H1 (cell line): ENCODE results near the gene FAM204A. TPM values are rescaled to one million over a fixed set of nuclear protein-coding genes. Genes with fewer than 3 reads are reported as not detected.

Source experiments
- CTCF ChIA-PET: fragments of 300-600 bp; sonication (Branson Sonifier 250); formaldehyde crosslinking; loops from one replicate; lab custom pipeline; 2021; ENCODE audit not compliant: partially characterized antibody; lab: Charles Lee
- POLR2A ChIA-PET: fragments of 300-600 bp; sonication (Branson Sonifier 250); formaldehyde crosslinking; loops from one replicate; lab custom pipeline; 2021; ENCODE audit warnings: inconsistent platforms; ENCODE audit not compliant: partially characterized antibody; lab: Charles Lee
- DNase-seq, 2 experiments: peaks; one replicate each; pipeline versions ENCODE4 v3.0.0 to v3.0.0-alpha.2; 2010 to 2022; ENCODE audit warnings: low spot score in 2 of 2, low read depth in 1 of 2, mixed read lengths in 1 of 2
- FAIRE-seq: peaks from 2 replicates; lab custom pipeline; 2011; peaks lifted over from hg19 to GRCh38; lab: Jason Lieb, UNC
- H2AFZ ChIP-seq: 2 replicates; pipeline ENCODE4 v1.8.1; 2012; ENCODE audit warnings: low read length, inconsistent platforms
- H2AK5ac ChIP-seq: 2 replicates; pipeline ENCODE4 v1.6.1; 2013; ENCODE audit warnings: low read depth, low read length
- H2BK120ac ChIP-seq: replicated peaks from 2 replicates; pipeline ENCODE3; 2013; ENCODE audit warnings: low read depth, low read length, inconsistent platforms
- H2BK12ac ChIP-seq: 2 replicates; pipeline ENCODE4 v1.6.1; 2013; ENCODE audit warnings: low read depth, low read length
- H2BK15ac ChIP-seq: 2 replicates; pipeline ENCODE4 v1.6.1; 2013; ENCODE audit warnings: low read length
- H2BK20ac ChIP-seq: 2 replicates; pipeline ENCODE4 v1.6.1; 2013; ENCODE audit warnings: low read length
- H2BK5ac ChIP-seq: 2 replicates; pipeline ENCODE4 v1.6.1; 2013; ENCODE audit warnings: low read depth, low read length
- H3K14ac ChIP-seq: 2 replicates; pipeline ENCODE4 v1.6.1; 2013; ENCODE audit warnings: inconsistent platforms; ENCODE audit not compliant: insufficient read length
- H3K18ac ChIP-seq: 2 replicates; pipeline ENCODE4 v1.6.1; 2013; ENCODE audit warnings: low read length; ENCODE audit errors: extremely low read depth
- H3K23ac ChIP-seq: 2 replicates; pipeline ENCODE4 v1.6.1; 2013; ENCODE audit warnings: inconsistent platforms; ENCODE audit not compliant: insufficient read length
- H3K23me2 ChIP-seq: 2 replicates; pipeline ENCODE4 v1.6.1; 2013; ENCODE audit warnings: low read depth, low read length
- H3K27ac ChIP-seq: 2 replicates; pipeline ENCODE4 v1.6.1; 2011; ENCODE audit warnings: low read depth, low read length, inconsistent platforms
- H3K27me3 ChIP-seq, 4 experiments: replicated peaks in 1 of 4; 1 replicate in 1 of 4; 2 replicates in 3 of 4; pipeline versions ENCODE4 v1.6.1 to v1.8.1; 2011 to 2013; ENCODE audit warnings: low read length in 3 of 4, mild to moderate bottlenecking in 3 of 4, inconsistent platforms in 2 of 4, mixed read lengths in 2 of 4, moderate library complexity in 1 of 4; ENCODE audit not compliant: control insufficient read depth in 3 of 4, insufficient read depth in 3 of 4; ENCODE audit errors: extremely low read depth in 1 of 4
- H3K36me3 ChIP-seq, 4 experiments: 2 replicates each; pipeline versions ENCODE4 v1.6.1 to v1.8.1; 2011 to 2013; ENCODE audit warnings: mild to moderate bottlenecking in 4 of 4, low read length in 3 of 4, moderate library complexity in 2 of 4, control low read depth in 1 of 4, inconsistent platforms in 1 of 4; ENCODE audit not compliant: insufficient read depth in 4 of 4, control insufficient read depth in 2 of 4
- H3K4ac ChIP-seq: replicated peaks from 2 replicates; pipeline ENCODE3; 2013; ENCODE audit warnings: low read length, low read depth, mixed read lengths, inconsistent platforms; ENCODE audit not compliant: insufficient read length
- H3K4me1 ChIP-seq, 4 experiments: replicated peaks in 1 of 4; 1 replicate in 1 of 4; 2 replicates in 3 of 4; pipeline versions ENCODE4 v1.6.1 to v1.8.1; 2011 to 2013; ENCODE audit warnings: low read length in 3 of 4, inconsistent platforms in 2 of 4, mixed read lengths in 1 of 4; ENCODE audit not compliant: insufficient read depth in 4 of 4, control insufficient read depth in 3 of 4
- H3K4me2 ChIP-seq, 2 experiments: 2 replicates each; pipeline versions ENCODE4 v1.6.1 to v1.8.1; 2011 to 2013; ENCODE audit warnings: low read depth in 2 of 2, low read length in 2 of 2, control low read depth in 1 of 2, inconsistent platforms in 1 of 2, mild to moderate bottlenecking in 1 of 2; ENCODE audit not compliant: insufficient read depth in 1 of 2
- H3K4me3 ChIP-seq, 4 experiments: fragments of 200-600, 300-600 bp in 1 of 4; sonication (generic), shearing (Covaris generic), sonication (Bioruptor Twin) in 1 of 4; 2 replicates each; pipeline versions ENCODE4 v1.5.1 to v1.8.1; 2011 to 2016; ENCODE audit warnings: low read length in 4 of 4, low read depth in 3 of 4, control low read depth in 2 of 4, inconsistent platforms in 2 of 4, mild to moderate bottlenecking in 2 of 4, mixed read lengths in 1 of 4, moderate library complexity in 1 of 4; ENCODE audit not compliant: insufficient read depth in 2 of 4; ENCODE audit errors: extremely low read depth in 1 of 4
- H3K56ac ChIP-seq: replicated peaks from 2 replicates; pipeline ENCODE3; 2013; ENCODE audit warnings: low read depth, mild to moderate bottlenecking, mixed read lengths, low read length, inconsistent platforms; ENCODE audit not compliant: insufficient read length
- H3K79me1 ChIP-seq: 2 replicates; pipeline ENCODE4 v1.6.1; 2013; ENCODE audit warnings: low read depth, low read length, control low read depth
- H3K79me2 ChIP-seq, 2 experiments: 2 replicates each; pipeline versions ENCODE4 v1.6.1 to v1.8.1; 2012 to 2013; ENCODE audit warnings: low read length in 2 of 2, mild to moderate bottlenecking in 2 of 2, inconsistent platforms in 1 of 2; ENCODE audit not compliant: insufficient read depth in 2 of 2, control insufficient read depth in 1 of 2
- H3K9ac ChIP-seq, 4 experiments: replicated peaks in 1 of 4; 1 replicate in 1 of 4; 2 replicates in 3 of 4; pipeline versions ENCODE4 v1.6.1 to v1.8.1; 2011 to 2013; ENCODE audit warnings: low read depth in 3 of 4, low read length in 3 of 4, control low read depth in 2 of 4, mild to moderate bottlenecking in 2 of 4, moderate library complexity in 2 of 4, inconsistent platforms in 1 of 4; ENCODE audit errors: extremely low read depth in 1 of 4
- H3K9me3 ChIP-seq, 2 experiments: 2 replicates each; pipeline versions ENCODE4 v1.6.1 to v1.8.1; 2012 to 2013; ENCODE audit warnings: mild to moderate bottlenecking in 2 of 2, moderate library complexity in 2 of 2, control low read depth in 1 of 2, inconsistent platforms in 1 of 2, low read depth in 1 of 2, low read length in 1 of 2, mixed read lengths in 1 of 2; ENCODE audit not compliant: insufficient read depth in 2 of 2
- H4K20me1 ChIP-seq, 2 experiments: replicated peaks in 1 of 2; 2 replicates each; pipeline versions ENCODE3 to v1.8.1; 2011 to 2013; ENCODE audit warnings: inconsistent platforms in 2 of 2, low read length in 2 of 2, mild to moderate bottlenecking in 1 of 2; ENCODE audit not compliant: insufficient read depth in 2 of 2, control insufficient read depth in 1 of 2
- H4K5ac ChIP-seq: 2 replicates; pipeline ENCODE4 v1.6.1; 2013; ENCODE audit warnings: low read length, low read depth, mixed read lengths, inconsistent platforms; ENCODE audit not compliant: insufficient read length
- H4K8ac ChIP-seq: 2 replicates; pipeline ENCODE4 v1.8.0; 2013; ENCODE audit warnings: mild to moderate bottlenecking, moderate library complexity, low read length, inconsistent platforms; ENCODE audit not compliant: insufficient read depth; ENCODE audit errors: extremely low read depth
- H4K91ac ChIP-seq: replicated peaks from 2 replicates; pipeline ENCODE3; 2013; ENCODE audit warnings: low read length, mixed read lengths, inconsistent platforms; ENCODE audit not compliant: insufficient read length
- BRCA1 ChIP-seq: IDR thresholded peaks from 2 replicates; pipeline ENCODE4 v1.6.1; 2012; ENCODE audit warnings: low read depth, low read length, improper control_type of control experiment
- CBX8 ChIP-seq: fragments of 300-800, 300-1000 bp; sonication (generic); IDR thresholded peaks from 2 replicates; pipeline ENCODE4 v1.7.1; 2016; ENCODE audit warnings: low read depth, low read length, borderline replicate concordance
- CEBPB ChIP-seq: IDR thresholded peaks from 2 replicates; pipeline ENCODE4 v1.6.1; 2012; ENCODE audit warnings: low read depth, low read length
- EP300 ChIP-seq, 2 experiments: IDR thresholded peaks; 1 replicate in 1 of 2; 2 replicates in 1 of 2; pipeline ENCODE4 v1.6.1; 2011 to 2012; ENCODE audit warnings: low read depth in 2 of 2, low read length in 2 of 2, mild to moderate bottlenecking in 2 of 2, borderline replicate concordance in 1 of 2, inconsistent platforms in 1 of 2, moderate library complexity in 1 of 2
- EZH2 ChIP-seq: fragments of 200-600 bp; sonication (generic); IDR thresholded peaks from 2 replicates; pipeline ENCODE4 v1.7.1; 2012; ENCODE audit warnings: low read depth, mild to moderate bottlenecking, moderate library complexity, low read length, inconsistent platforms; ENCODE audit not compliant: severe bottlenecking
- FOSL1 ChIP-seq: IDR thresholded peaks from 2 replicates; pipeline ENCODE4 v1.6.1; 2011; ENCODE audit warnings: mild to moderate bottlenecking, low read depth, low read length, moderate library complexity; ENCODE audit not compliant: insufficient read depth
- GABPA ChIP-seq: IDR thresholded peaks from 2 replicates; pipeline ENCODE4 v1.6.1; 2011; ENCODE audit warnings: mild to moderate bottlenecking, low read length, moderate library complexity, borderline replicate concordance; ENCODE audit not compliant: insufficient read depth
- MAFK ChIP-seq: IDR thresholded peaks from 2 replicates; pipeline ENCODE4 v1.6.1; 2012; ENCODE audit warnings: low read depth, mild to moderate bottlenecking, improper control_type of control experiment, low read length
- NANOG ChIP-seq: IDR thresholded peaks from 2 replicates; pipeline ENCODE4 v1.6.1; 2011; ENCODE audit warnings: low read length, low read depth, mild to moderate bottlenecking, inconsistent platforms; ENCODE audit not compliant: insufficient read depth, poor library complexity, severe bottlenecking
- RXRA ChIP-seq: IDR thresholded peaks from 2 replicates; pipeline ENCODE4 v1.6.1; 2011; ENCODE audit warnings: low read depth, mild to moderate bottlenecking, low read length, moderate library complexity; ENCODE audit not compliant: insufficient read depth
- SP2 ChIP-seq: IDR thresholded peaks from 2 replicates; pipeline ENCODE4 v1.6.1; 2012; ENCODE audit warnings: mild to moderate bottlenecking, low read length, inconsistent platforms
- SRF ChIP-seq: IDR thresholded peaks from 2 replicates; pipeline ENCODE4 v1.6.1; 2011; ENCODE audit warnings: mild to moderate bottlenecking, low read depth, low read length, moderate library complexity
- TBP ChIP-seq: IDR thresholded peaks from 2 replicates; pipeline ENCODE4 v1.6.1; 2011; ENCODE audit warnings: low read depth, low read length, improper control_type of control experiment
- WGBS, 2 experiments: shearing (Covaris generic) in 1 of 2; methylation state at CpG; one replicate each; pipeline versions ENCODE4 v1.1.6 to v1.1.7; 2013 to 2015; ENCODE audit warnings: low lambda C conversion rate in 2 of 2, mixed read lengths in 2 of 2, inconsistent platforms in 1 of 2, low coverage in 1 of 2, missing lambda C conversion rate in 1 of 2; ENCODE audit not compliant: insufficient replicate concordance in 2 of 2, insufficient coverage in 1 of 2, insufficient read length in 1 of 2; ENCODE audit errors: extremely low coverage in 1 of 2, missing lambda C conversion rate in 1 of 2; 5-methylcytosine and 5-hydroxymethylcytosine counted together
- polyA plus RNA-seq, 7 experiments: library from polyadenylated mRNA; depleted of rRNA in 3 of 7; stranded (reverse) in 5 of 7; unstranded in 2 of 7; fragments of >200 nt in 5 of 7; fragments of 200-250 nt in 2 of 7; gene quantifications; 1 replicate in 5 of 7; 2 replicates in 1 of 7; 4 replicates in 1 of 7; pipeline versions ENCODE4 v1.2.1 to v1.2.3, GENCODE V29; 2011 to 2013; ENCODE audit warnings: missing spikeins in 2 of 7, mixed read lengths in 2 of 7
- total RNA-seq: library from RNA; stranded (reverse); fragmentation: NEBNext Ultra II Directional; extraction: Animal tissue kit (Norgen Biotek cat#: 25700); gene quantifications from 2 replicates; pipeline ENCODE4 v1.2.1, GENCODE V29; 2021

FAM204A gene
- total and polyA plus RNA-seq, 2 of the 8 experiments (the other 6 are each of a cell fraction or from before 2014, with no cell fraction given) = 4.9 to 37.4 TPM

GRCh38 chr10:118256825-118257570, 85.1 kb downstream of the FAM204A start:
- Histone ChIP-seq H3K9ac (no peak overlapping the region), H2BK20ac (no peak overlapping the region), H2AK5ac (no peak overlapping the region), H3K4me2 (no peak overlapping the region), H4K20me1 (no peaks in the 10 kb centered on the region), H2BK5ac (no peak overlapping the region), H2AFZ (no peak overlapping the region), H3K18ac (no peak overlapping the region), H4K91ac (no peak overlapping the region), H4K8ac (no peak overlapping the region), H3K9me3 (no peaks in the 10 kb centered on the region), H4K5ac (no peak overlapping the region), H3K79me2 (no peaks in the 10 kb centered on the region), H3K56ac (no peak overlapping the region), H3K79me1 (no peaks in the 10 kb centered on the region), H3K23me2 (no peaks in the 10 kb centered on the region), H3K36me3 (no peaks in the 10 kb centered on the region), H2BK15ac (no peak overlapping the region), H2BK120ac (no peak overlapping the region), H3K4me3 (no peak overlapping the region), H2BK12ac (no peak overlapping the region), H3K4ac (no peak overlapping the region), H3K4me1 (peaks cover 0 to 5% (median 1%) of the 10 kb centered on the region in 4 experiments; a peak in 4 of 7 replicates), H3K23ac (no peak overlapping the region), H3K27ac (no peak overlapping the region), H3K14ac (no peak overlapping the region), H3K27me3 (peaks cover 1 to 10% (median 3%) of the 10 kb centered on the region in 4 experiments)
- POLR2A ChIA-PET = no interaction called here
- FAIRE-seq (no peak), DNase-seq (no peak)
- 90% methylated on average over 7 of the region's 7 CpGs; no CpG with 5 or more reads in 1 of the 2 experiments for WGBS, 2 experiments
- CTCF ChIA-PET = interaction anchor here (0.7 to 2.2 kb wide), 5 partner anchors 15 to 720 kb away, joined by 3 to 5 read pairs (median 4); no protein-coding TSS in a partner anchor
- no peak for TF ChIP-seq SRF
- TF ChIP-seq RXRA = no peak
- no peak for TF ChIP-seq CEBPB
- no peak for TF ChIP-seq GABPA
- no peak for TF ChIP-seq SP2
- no peak for TF ChIP-seq EZH2
- TF ChIP-seq MAFK = no peak
- TF ChIP-seq NANOG = no peak
- TF ChIP-seq FOSL1 = no peak
- no peak for TF ChIP-seq TBP
- no peak for TF ChIP-seq EP300 (IDR thresholded peaks at IDR 0.05; ENCODE audit: borderline replicate concordance in 1 of 2, low read depth in 2 of 2, low read length in 2 of 2)
- TF ChIP-seq CBX8 = no peak
- no peak for TF ChIP-seq BRCA1
